ENCODE results near the gene REXO5. TPM values are rescaled to one million over a fixed set of nuclear protein-coding genes. Genes with fewer than 3 reads are reported as not detected.
A peak's percentile ranks its signal among the peaks of the same experiment; 100 is the strongest.

The REXO5 gene
- polyA plus RNA-seq, 1 donor (not counting 4 experiments of a cell fraction or from before 2014, with no cell fraction given) = 2.6 TPM

- peaks cover 81% of the 10 kb centered on the region for H3K79me2 ChIP-seq (ENCODE audit: control insufficient read depth, insufficient read depth, low read length)
- TF ChIP-seq CTCF (optimal IDR thresholded peaks at IDR 0.05 in 1 of 3, IDR thresholded peaks at IDR 0.05 in 1 of 3, conservative IDR thresholded peaks at IDR 0.05 in 1 of 3; ENCODE audit: extremely low read depth in 1 of 3, insufficient read depth in 2 of 3, low read length in 3 of 3) (no peak), EZH2 (IDR thresholded peaks at IDR 0.05; ENCODE audit: low read length) (no peak)
- H3K9me3 ChIP-seq (ENCODE audit: control insufficient read depth, low read depth, low read length) = no peaks in the 10 kb centered on the region
- H3K27me3 ChIP-seq (ENCODE audit: control insufficient read depth, extremely low read depth, insufficient read depth, low read length) = no peaks in the 10 kb centered on the region
- peaks cover 48% of the 10 kb centered on the region for H3K4me1 ChIP-seq (ENCODE audit: control insufficient read depth, extremely low read depth, insufficient read depth, low read length)
- no peak overlapping the region for H3K4me3 ChIP-seq (ENCODE audit: control insufficient read depth in 2 of 3, extremely low read depth in 1 of 3, insufficient read depth in 2 of 3, low read depth in 1 of 3, low read length in 3 of 3)
- H2AFZ ChIP-seq (ENCODE audit: control insufficient read depth, low read length) = no peak overlapping the region
- FAIRE-seq (no peak), DNase-seq (ENCODE audit: low read depth, low spot score) (no peak)
- no peak overlapping the region for H3K27ac ChIP-seq (ENCODE audit: control insufficient read depth, insufficient read depth, low read length)
- dilution Hi-C loops (cut with MboI; ENCODE audit: extremely low pct_ligation_motif_present, low sequenced_read_pairs) = no loop called here
- no peaks in the 10 kb centered on the region for H4K20me1 ChIP-seq (ENCODE audit: control insufficient read depth, extremely low read depth, insufficient read depth, low read length)
- peaks cover 0 to 2% of the 10 kb centered on the region in 2 experiments for H3K36me3 ChIP-seq (ENCODE audit: control insufficient read depth in 2 of 2, extremely low read depth in 1 of 2, insufficient read depth in 2 of 2, low read length in 2 of 2)
- no peak overlapping the region for H3K9ac ChIP-seq (ENCODE audit: control insufficient read depth, extremely low read depth, insufficient read depth, low read length)
- H3K9me1 ChIP-seq (ENCODE audit: control insufficient read depth, extremely low read depth, insufficient read depth, low read length) = no peaks in the 10 kb centered on the region
- no peak overlapping the region for H3K4me2 ChIP-seq (ENCODE audit: control insufficient read depth, extremely low read depth, insufficient read depth, low read depth, low read length)
Observed at GRCh38 chr16:20873331-20873730, 67.0 kb downstream of the REXO5 start.

GRCh38 chr16:20874088-20874581, 67.8 kb downstream of the REXO5 start:
- Histone ChIP-seq H4K20me1 (ENCODE audit: control insufficient read depth, extremely low read depth, insufficient read depth, low read length) (no peaks in the 10 kb centered on the region), H3K4me1 (ENCODE audit: control insufficient read depth, extremely low read depth, insufficient read depth, low read length) (peaks cover 48% of the 10 kb centered on the region), H3K9ac (ENCODE audit: control insufficient read depth, extremely low read depth, insufficient read depth, low read length) (no peak overlapping the region), H3K27ac (ENCODE audit: control insufficient read depth, insufficient read depth, low read length) (peak overlapping the region; percentile 42), H3K4me3 (ENCODE audit: control insufficient read depth in 2 of 3, extremely low read depth in 1 of 3, insufficient read depth in 2 of 3, low read depth in 1 of 3, low read length in 3 of 3) (peak overlapping the region in 1 of 3 experiments; percentile 54), H3K36me3 (ENCODE audit: control insufficient read depth in 2 of 2, extremely low read depth in 1 of 2, insufficient read depth in 2 of 2, low read length in 2 of 2) (peaks cover 0 to 2% of the 10 kb centered on the region in 2 experiments), H3K9me3 (ENCODE audit: control insufficient read depth, low read depth, low read length) (no peaks in the 10 kb centered on the region), H3K4me2 (ENCODE audit: control insufficient read depth, extremely low read depth, insufficient read depth, low read depth, low read length) (peak overlapping the region; percentile 79), H2AFZ (ENCODE audit: control insufficient read depth, low read length) (no peak overlapping the region), H3K9me1 (ENCODE audit: control insufficient read depth, extremely low read depth, insufficient read depth, low read length) (no peaks in the 10 kb centered on the region), H3K27me3 (ENCODE audit: control insufficient read depth, extremely low read depth, insufficient read depth, low read length) (no peaks in the 10 kb centered on the region), H3K79me2 (ENCODE audit: control insufficient read depth, insufficient read depth, low read length) (peaks cover 84% of the 10 kb centered on the region)
- DNase-seq (ENCODE audit: low read depth, low spot score) (no peak), FAIRE-seq (peak; percentile 76)
- TF ChIP-seq EZH2 (IDR thresholded peaks at IDR 0.05; ENCODE audit: low read length) = no peak
- TF ChIP-seq CTCF (optimal IDR thresholded peaks at IDR 0.05 in 1 of 3, IDR thresholded peaks at IDR 0.05 in 1 of 3, conservative IDR thresholded peaks at IDR 0.05 in 1 of 3; ENCODE audit: extremely low read depth in 1 of 3, insufficient read depth in 2 of 3, low read length in 3 of 3) = no peak
- dilution Hi-C loops (cut with MboI; ENCODE audit: extremely low pct_ligation_motif_present, low sequenced_read_pairs) = no loop called here
